Immature natural killer cell (primary cell): ENCODE data around the gene PSPC1. TPM values are rescaled to one million over a fixed set of nuclear protein-coding genes. Genes with fewer than 3 reads are reported as not detected.

Experiments
- DNase-seq, 3 donors: peaks; one replicate each; pipeline ENCODE4 v3.0.0; 2022; ENCODE audit warnings: mixed read lengths in 1 of 3
- H3K27ac Mint-ChIP-seq, 6 donors: one replicate each; pipeline ENCODE4 v1.8.0; 2020; ENCODE audit warnings: mixed read lengths in 6 of 6, mild to moderate bottlenecking in 5 of 6, inconsistent platforms in 4 of 6, moderate library complexity in 3 of 6
- H3K27me3 Mint-ChIP-seq, 3 donors: one replicate each; pipeline ENCODE4 v1.8.0; 2020 to 2021; ENCODE audit warnings: low read depth in 3 of 3, mild to moderate bottlenecking in 3 of 3, mixed read lengths in 3 of 3, moderate library complexity in 3 of 3, inconsistent platforms in 1 of 3
- H3K36me3 Mint-ChIP-seq, 3 donors: one replicate each; pipeline ENCODE4 v1.8.0; 2020; ENCODE audit warnings: mixed read lengths in 3 of 3, inconsistent platforms in 2 of 3, mild to moderate bottlenecking in 2 of 3
- H3K4me1 Mint-ChIP-seq, 2 donors: one replicate each; pipeline ENCODE4 v1.8.0; 2020; ENCODE audit warnings: inconsistent platforms in 2 of 2, mild to moderate bottlenecking in 2 of 2, mixed read lengths in 2 of 2, moderate library complexity in 1 of 2
- H3K4me3 Mint-ChIP-seq, 5 donors: one replicate each; pipeline ENCODE4 v1.8.0; 2020; ENCODE audit warnings: mild to moderate bottlenecking in 5 of 5, mixed read lengths in 5 of 5, inconsistent platforms in 3 of 5, moderate library complexity in 3 of 5
- H3K9me3 Mint-ChIP-seq, 6 donors: one replicate each; pipeline ENCODE4 v1.8.0; 2020; ENCODE audit warnings: mild to moderate bottlenecking in 6 of 6, mixed read lengths in 6 of 6, inconsistent platforms in 4 of 6, moderate library complexity in 3 of 6
- polyA plus RNA-seq, 3 donors: library from polyadenylated mRNA; unstranded; fragments of 300-500 nt; fragmentation: Illumina TruSeq; gene quantifications; one replicate each; pipeline ENCODE4 v1.2.3, GENCODE V29; 2021

The PSPC1 gene
- polyA plus RNA-seq, 3 donors from 2014 or later, result 26.6 to 37.4 (median 36.6) TPM

GRCh38 chr13:19661126-19661525 lies 121.6 kb downstream of the PSPC1 start:
- Mint-ChIP-seq H3K4me1 (peaks cover 5 to 25% of the 10 kb centered on the region in 2 donors), H3K36me3 (peaks cover 11 to 40% (median 21%) of the 10 kb centered on the region in 3 donors), H3K27ac (peak overlapping the region in 2 of 6 donors; percentile 23 to 40), H3K4me3 (no peak overlapping the region), H3K27me3 (peaks cover 0 to 2% (median 0%) of the 10 kb centered on the region in 3 donors), H3K9me3 (no peaks in the 10 kb centered on the region)
- DNase-seq, result no peak

GRCh38 chr13:19658831-19659230 lies 123.9 kb downstream of the PSPC1 start:
- Mint-ChIP-seq H3K27me3 (peaks cover 0 to 2% (median 0%) of the 10 kb centered on the region in 3 donors), H3K4me1 (peaks cover 1 to 13% of the 10 kb centered on the region in 2 donors), H3K9me3 (no peaks in the 10 kb centered on the region), H3K27ac (peak overlapping the region in 5 of 6 donors; percentile 3 to 77 (median 31)), H3K36me3 (peaks cover 11 to 39% (median 19%) of the 10 kb centered on the region in 3 donors), H3K4me3 (no peak overlapping the region)
- no peak for DNase-seq

DNA sequence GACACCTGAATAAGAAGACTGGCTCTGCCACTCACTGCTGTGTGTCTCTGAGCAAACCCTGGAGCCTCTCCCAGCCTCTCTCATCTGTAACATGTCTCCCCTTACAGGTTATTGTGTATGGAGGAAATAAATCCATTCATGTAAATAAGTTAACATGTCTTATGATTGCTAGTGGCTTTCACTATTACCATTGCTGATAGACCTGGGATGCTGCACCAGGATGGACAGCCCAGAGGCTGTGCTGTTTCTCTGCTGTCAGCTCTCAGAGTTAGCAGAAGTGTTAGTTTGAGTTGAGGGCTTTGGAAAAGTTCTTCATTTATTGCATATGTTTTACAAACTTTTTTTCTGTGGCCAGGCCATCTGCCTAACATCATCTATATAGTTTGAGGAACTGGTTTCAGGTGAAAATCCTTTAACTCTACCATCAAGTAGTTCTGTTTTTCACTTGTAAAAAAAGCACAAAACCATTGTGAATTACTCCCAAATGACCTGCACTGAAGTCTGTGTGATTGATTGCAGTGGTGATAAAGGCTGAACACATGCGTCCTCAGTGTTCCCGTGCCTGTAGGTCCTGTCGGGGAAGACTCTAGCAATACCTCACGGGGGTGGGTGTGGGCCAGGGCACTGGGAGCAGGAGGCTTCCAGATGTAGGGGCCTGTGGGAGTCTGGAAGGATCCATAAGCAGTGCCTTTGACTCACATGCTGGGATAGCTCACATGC lies 124.7 kb downstream of the PSPC1 start:
- Mint-ChIP-seq H3K27ac (peak overlapping the region; percentile 3 to 77 (median 34)), H3K4me1 (peaks cover 1 to 13% of the 10 kb centered on the region in 2 donors), H3K27me3 (peaks cover 0 to 2% (median 0%) of the 10 kb centered on the region in 3 donors), H3K4me3 (no peak overlapping the region), H3K9me3 (no peaks in the 10 kb centered on the region), H3K36me3 (peaks cover 11 to 42% (median 18%) of the 10 kb centered on the region in 3 donors)
- DNase-seq, result no peak

Other genes starting within 250 kb of the PSPC1 start
- gene TPTE2, start 221.4 kb downstream of the PSPC1 start, polyA plus RNA-seq, result not detected
- 10 to 100 TPM in 1 of 3 donors, 1 to 10 TPM in 2; 3.9 to 20.5 (median 7.2) TPM for gene MPHOSPH8, start 149.3 kb downstream of the PSPC1 start, polyA plus RNA-seq
- gene ZMYM5, start 80.7 kb upstream of the PSPC1 start, polyA plus RNA-seq, result 10 to 100 TPM; 17.5 to 30.1 (median 25.9) TPM
- 10 to 100 TPM in 2 of 3 donors, 1 to 10 TPM in 1; 6.7 to 12.6 (median 11.2) TPM for gene ZMYM2, start 175.8 kb upstream of the PSPC1 start, polyA plus RNA-seq